K562 (cell line): Measurements from ENCODE around the gene SFMBT2. TPM values are rescaled to one million over a fixed set of nuclear protein-coding genes. Genes with fewer than 3 reads are reported as not detected.

Experiments
- ATAC-seq: fragments of 200-7000 bp; cut with Tn5 transposase; 3 replicates; pipeline ENCODE4 v1.9.1; 2020; ENCODE audit warnings: moderate library complexity
- BruUV-seq: library from RNA; stranded (reverse); fragments of 400-500 nt; replicated peaks from 2 replicates; lab custom pipeline; 2021; lab: Mats Ljungman, UMichigan
- CTCF ChIA-PET: fragments of 300-600 bp; formaldehyde crosslinking; extraction: SDS; loops from one replicate; lab custom pipeline; 2021; ENCODE audit warnings: low intra/inter-chr PET ratio; lab: Yijun Ruan, JAX
- POLR2A ChIA-PET: fragments of 300-600, 350-650 bp; sonication (Branson Sonifier 250); formaldehyde crosslinking; extraction: SDS; loops from one replicate; lab custom pipeline; 2021; ENCODE audit warnings: antibody characterized with exemption, inconsistent platforms; lab: Yijun Ruan, JAX
- DNase-seq, 4 experiments: peaks; one replicate each; pipeline versions ENCODE4 v3.0.0 to v3.0.0-alpha.2; 2011 to 2018; ENCODE audit warnings: low spot score in 3 of 4, mixed read lengths in 3 of 4; ENCODE audit errors: extremely low read depth in 1 of 4
- FAIRE-seq: peaks from 2 replicates; lab custom pipeline; 2011; peaks lifted over from hg19 to GRCh38; lab: Jason Lieb, UNC
- H2AFZ ChIP-seq: 2 replicates; pipeline ENCODE4 v1.6.0; 2011; ENCODE audit warnings: low read depth, low read length, control low read depth, inconsistent platforms
- H3K27ac ChIP-seq: fragments of 200-600 bp; 3 replicates; pipeline ENCODE4 v1.8.0; 2011; ENCODE audit warnings: low read depth, mild to moderate bottlenecking, control low read depth, inconsistent platforms, low read length, moderate library complexity, mixed read lengths; ENCODE audit errors: extremely low read depth
- H3K27me3 ChIP-seq, 2 experiments: fragments of 300-600 bp in 1 of 2; 2 replicates in 1 of 2; 3 replicates in 1 of 2; pipeline versions ENCODE4 v1.6.0 to v1.8.0; 2011; ENCODE audit warnings: inconsistent platforms in 2 of 2, low read length in 2 of 2, mild to moderate bottlenecking in 1 of 2, mixed read lengths in 1 of 2, moderate library complexity in 1 of 2; ENCODE audit not compliant: control insufficient read depth in 2 of 2, insufficient read depth in 2 of 2
- H3K36me3 ChIP-seq: fragments of 300-600 bp; 3 replicates; pipeline ENCODE4 v1.8.0; 2011; ENCODE audit warnings: mild to moderate bottlenecking, low read length, inconsistent platforms; ENCODE audit not compliant: control insufficient read depth, insufficient read depth
- H3K4me1 ChIP-seq, 2 experiments: fragments of 200-600 bp in 1 of 2; replicated peaks in 1 of 2; 2 replicates in 1 of 2; 3 replicates in 1 of 2; pipeline versions ENCODE4 v1.5.1 to v1.8.0; 2011; ENCODE audit warnings: inconsistent platforms in 2 of 2, low read length in 2 of 2, mild to moderate bottlenecking in 1 of 2, mixed read lengths in 1 of 2, moderate library complexity in 1 of 2; ENCODE audit not compliant: control insufficient read depth in 2 of 2, insufficient read depth in 2 of 2
- H3K4me2 ChIP-seq: 2 replicates; pipeline ENCODE4 v1.6.1; 2011; ENCODE audit warnings: low read length, control low read depth, inconsistent platforms, mixed read lengths; ENCODE audit not compliant: insufficient read depth
- H3K4me3 ChIP-seq: fragments of 200-600 bp; sonication (generic), shearing (Covaris generic); 2 replicates; pipeline ENCODE4 v1.5.1; 2016; ENCODE audit warnings: control low read depth, inconsistent platforms
- H3K79me2 ChIP-seq: fragments of 200-600 bp; 3 replicates; pipeline ENCODE4 v1.8.0; 2011; ENCODE audit warnings: low read length, inconsistent platforms; ENCODE audit not compliant: control insufficient read depth, insufficient read depth
- H3K9ac ChIP-seq, 2 experiments: 2 replicates each; pipeline versions ENCODE4 v1.6.0 to v1.6.1; 2011; ENCODE audit warnings: low read depth in 2 of 2, low read length in 2 of 2, control low read depth in 1 of 2, inconsistent platforms in 1 of 2, mild to moderate bottlenecking in 1 of 2, mixed read lengths in 1 of 2; ENCODE audit not compliant: insufficient read depth in 1 of 2
- H3K9me1 ChIP-seq: one replicate; pipeline ENCODE4 v1.6.0; 2011; ENCODE audit warnings: inconsistent platforms, mild to moderate bottlenecking, low read length, moderate library complexity; ENCODE audit not compliant: control insufficient read depth, insufficient read depth
- H3K9me3 ChIP-seq: replicated peaks from 2 replicates; pipeline ENCODE4 v1.5.1; 2011; ENCODE audit warnings: low read depth, low read length, inconsistent platforms; ENCODE audit not compliant: control insufficient read depth, insufficient read depth
- H4K20me1 ChIP-seq: replicated peaks from 2 replicates; pipeline ENCODE4 v1.6.1; 2011; ENCODE audit warnings: low read length, inconsistent platforms, mixed read lengths; ENCODE audit not compliant: control insufficient read depth, insufficient read depth
- CHD7 ChIP-seq: fragments of 200-600 bp; sonication (generic); IDR thresholded peaks from one replicate; pipeline ENCODE4 v1.6.1; 2012; ENCODE audit warnings: mild to moderate bottlenecking, low read depth, low read length, inconsistent platforms
- WGBS: fragments of 100-300 bp; shearing (Covaris generic); methylation state at CpG from one replicate; pipeline ENCODE4 v1.1.6; 2016; ENCODE audit warnings: low coverage, mixed read lengths; ENCODE audit not compliant: insufficient coverage; ENCODE audit errors: missing lambda C conversion rate; 5-methylcytosine and 5-hydroxymethylcytosine counted together
- in situ Hi-C: fragments of 300-500 bp; cut with MboI; formaldehyde crosslinking; loops from 4 replicates; pipeline ENCODE4 v1.15.0; 2018; ENCODE audit warnings: inconsistent platforms, mixed read lengths
- intact Hi-C: fragments of 100-400 bp; cut with micrococcal nuclease; formaldehyde crosslinking; loops from 2 replicates; pipeline ENCODE4 v1.14.2; 2022
- polyA plus RNA-seq, 8 experiments: library from polyadenylated mRNA; depleted of rRNA in 4 of 8; stranded (reverse) in 5 of 8; unstranded in 3 of 8; fragments of >200 nt; fragmentation: Nextera tagmentation in 2 of 8; fragmentation: Illumina TruSeq in 1 of 8; extraction: Ambion mirVana in 2 of 8; extraction: Trizol in 1 of 8; gene quantifications; 2 replicates each; pipeline versions ENCODE4 v1.2.1 to v1.2.3, GENCODE V29; 2011 to 2014; ENCODE audit warnings: inconsistent platforms in 1 of 8, missing spikeins in 1 of 8
- total RNA-seq, 7 experiments: library from RNA; depleted of rRNA in 6 of 7; stranded (reverse); fragments of >200 nt in 6 of 7; fragmentation: Illumina TruSeq in 2 of 7; extraction: Trizol in 2 of 7; gene quantifications; 2 replicates each; pipeline versions ENCODE4 v1.2.1 to v1.2.3, GENCODE V29; 2011 to 2021; ENCODE audit warnings: low replicate concordance in 1 of 7

SFMBT2 gene
- total and polyA plus RNA-seq, 9 of the 15 experiments (the other 6 are each of a cell fraction or from before 2014, with no cell fraction given) = 1.2 to 13.6 (median 7.6) TPM

GRCh38 chr10:7239312-7239985 lies 171.4 kb downstream of the SFMBT2 start:
- POLR2A ChIA-PET = no interaction called here
- no peak for DNase-seq
- intact Hi-C loops = loop anchor here (10.0 kb wide), 1 partner anchor 315 kb away; no protein-coding TSS in a partner anchor

More at GRCh38 chr10:7239312-7239985, 171.4 kb downstream of the SFMBT2 start:
- H3K4me3 ChIP-seq = no peak overlapping the region
- no peaks in the 10 kb centered on the region for H3K27me3 ChIP-seq
- ATAC-seq (no peak), FAIRE-seq (no peak)
- H3K9ac ChIP-seq = no peak overlapping the region
- H3K36me3 ChIP-seq = peaks cover 34% of the 10 kb centered on the region
- peaks cover 3% of the 10 kb centered on the region; the same call in 1 of the 2 replicates for H3K9me3 ChIP-seq
- TF ChIP-seq CHD7 = no peak
- H3K79me2 ChIP-seq = peaks cover 5% of the 10 kb centered on the region; the same call in 1 of the 3 replicates
- CTCF ChIA-PET = no interaction called here
- no TSS peak for BruUV-seq
- H3K9me1 ChIP-seq = no peaks in the 10 kb centered on the region
- H2AFZ ChIP-seq = no peak overlapping the region
- no peaks in the 10 kb centered on the region for H4K20me1 ChIP-seq
- no peak overlapping the region for H3K4me2 ChIP-seq
- H3K27ac ChIP-seq = no peak overlapping the region
- in situ Hi-C loops = no loop called here
- peaks cover 3 to 7% of the 10 kb centered on the region in 2 experiments; a peak in 4 of 5 replicates for H3K4me1 ChIP-seq
- 72% methylated on average over 5 of the region's 5 CpGs for WGBS
